WTC11 (cell line): ENCODE measurements around the gene DARS1. TPM values are rescaled to one million over a fixed set of nuclear protein-coding genes. Genes with fewer than 3 reads are reported as not detected.

Experiments
- ATF1 ChIP-seq: sonication (generic); formaldehyde crosslinking; IDR thresholded peaks from 2 replicates; pipeline ENCODE4 v1.8.1; 2023; ENCODE audit warnings: mild to moderate bottlenecking, moderate library complexity, missing genetic modification reagents
- ATF6 ChIP-seq: sonication (generic); formaldehyde crosslinking; IDR thresholded peaks from 2 replicates; pipeline ENCODE4 v1.8.1; 2023; ENCODE audit warnings: mild to moderate bottlenecking, missing genetic modification reagents
- CREB1 ChIP-seq: sonication (generic); formaldehyde crosslinking; IDR thresholded peaks from 2 replicates; pipeline ENCODE4 v1.8.0; 2023; ENCODE audit warnings: mild to moderate bottlenecking, missing genetic modification reagents
- CREM ChIP-seq: sonication (generic); formaldehyde crosslinking; IDR thresholded peaks from 2 replicates; pipeline ENCODE4 v1.8.1; 2022; ENCODE audit warnings: mild to moderate bottlenecking, missing genetic modification reagents, moderate library complexity
- ELF4 ChIP-seq: sonication (generic); formaldehyde crosslinking; IDR thresholded peaks from 2 replicates; pipeline ENCODE4 v1.8.1; 2022; ENCODE audit warnings: low read depth, mild to moderate bottlenecking, moderate library complexity, missing genetic modification reagents
- GRHL2 ChIP-seq: fragments of 250-450 bp; sonication (Bioruptor Pico); IDR thresholded peaks from 2 replicates; pipeline ENCODE4 v1.8.0; 2022; ENCODE audit warnings: mild to moderate bottlenecking, moderate library complexity; ENCODE audit not compliant: insufficient replicate concordance, severe bottlenecking
- GTF2I ChIP-seq: fragments of 250-450 bp; sonication (Bioruptor Pico); conservative IDR thresholded peaks from 2 replicates; pipeline ENCODE4 v1.4.0; 2021; ENCODE audit warnings: mild to moderate bottlenecking
- HMGA2 ChIP-seq: fragments of 250-450 bp; sonication (Bioruptor Pico); IDR thresholded peaks from 2 replicates; pipeline ENCODE4 v1.4.0; 2021; ENCODE audit warnings: mild to moderate bottlenecking, moderate library complexity
- KAT7 ChIP-seq: sonication (generic); formaldehyde crosslinking; IDR thresholded peaks from 2 replicates; pipeline ENCODE4 v1.8.1; 2023; ENCODE audit warnings: missing genetic modification reagents, mild to moderate bottlenecking, borderline replicate concordance
- MXD4 ChIP-seq: fragments of 250-450 bp; sonication (Bioruptor Pico); IDR thresholded peaks from 2 replicates; pipeline ENCODE4 v1.8.0; 2021; ENCODE audit warnings: mild to moderate bottlenecking, moderate library complexity, borderline replicate concordance
- MYBL2 ChIP-seq: sonication (generic); formaldehyde crosslinking; IDR thresholded peaks from 2 replicates; pipeline ENCODE4 v1.8.1; 2023; ENCODE audit warnings: mild to moderate bottlenecking, moderate library complexity, missing genetic modification reagents
- NFATC4 ChIP-seq: fragments of 250-450 bp; sonication (Bioruptor Pico); IDR thresholded peaks from 2 replicates; pipeline ENCODE4 v1.9.0; 2021; ENCODE audit warnings: mild to moderate bottlenecking
- NFE2L1 ChIP-seq: sonication (generic); formaldehyde crosslinking; IDR thresholded peaks from 2 replicates; pipeline ENCODE4 v1.8.1; 2023; ENCODE audit warnings: missing genetic modification reagents
- NR2C2 ChIP-seq: sonication (generic); formaldehyde crosslinking; IDR thresholded peaks from 2 replicates; pipeline ENCODE4 v1.8.0; 2022; ENCODE audit warnings: mild to moderate bottlenecking, missing genetic modification reagents
- PRRX2 ChIP-seq: fragments of 250-450 bp; sonication (Bioruptor Pico); IDR thresholded peaks from 2 replicates; pipeline ENCODE4 v1.8.0; 2021; ENCODE audit warnings: mild to moderate bottlenecking
- SOX15 ChIP-seq: fragments of 250-450 bp; sonication (Bioruptor Pico); IDR thresholded peaks from 2 replicates; pipeline ENCODE4 v1.9.0; 2021; ENCODE audit warnings: mild to moderate bottlenecking
- TEAD1 ChIP-seq: sonication (generic); formaldehyde crosslinking; IDR thresholded peaks from 2 replicates; pipeline ENCODE4 v1.8.0; 2022; ENCODE audit warnings: mild to moderate bottlenecking, missing genetic modification reagents
- TEAD4 ChIP-seq: sonication (generic); formaldehyde crosslinking; IDR thresholded peaks from 2 replicates; pipeline ENCODE4 v1.8.0; 2022; ENCODE audit warnings: mild to moderate bottlenecking, missing genetic modification reagents
- TP53 ChIP-seq: sonication (generic); formaldehyde crosslinking; IDR thresholded peaks from 2 replicates; pipeline ENCODE4 v1.8.1; 2023; ENCODE audit warnings: mild to moderate bottlenecking, missing genetic modification reagents
- USF2 ChIP-seq: sonication (generic); formaldehyde crosslinking; IDR thresholded peaks from 2 replicates; pipeline ENCODE4 v1.8.1; 2023; ENCODE audit warnings: mild to moderate bottlenecking, missing genetic modification reagents, moderate library complexity
- ZBTB43 ChIP-seq: sonication (generic); formaldehyde crosslinking; IDR thresholded peaks from 2 replicates; pipeline ENCODE4 v1.8.1; 2023; ENCODE audit warnings: mild to moderate bottlenecking, missing genetic modification reagents
- ZMAT4 ChIP-seq: fragments of 250-450 bp; sonication (Bioruptor Pico); IDR thresholded peaks from 2 replicates; pipeline ENCODE4 v1.9.0; 2021; ENCODE audit warnings: mild to moderate bottlenecking
- ZNF121 ChIP-seq: sonication (generic); formaldehyde crosslinking; IDR thresholded peaks from 2 replicates; pipeline ENCODE4 v1.8.0; 2023; ENCODE audit warnings: missing genetic modification reagents
- ZNF219 ChIP-seq: sonication (generic); formaldehyde crosslinking; IDR thresholded peaks from 2 replicates; pipeline ENCODE4 v1.8.0; 2023; ENCODE audit warnings: missing genetic modification reagents, mild to moderate bottlenecking, borderline replicate concordance
- ZNF232 ChIP-seq: sonication (generic); formaldehyde crosslinking; IDR thresholded peaks from 2 replicates; pipeline ENCODE4 v1.8.0; 2022; ENCODE audit warnings: mild to moderate bottlenecking, missing genetic modification reagents
- ZNF281 ChIP-seq: sonication (generic); formaldehyde crosslinking; IDR thresholded peaks from 2 replicates; pipeline ENCODE4 v1.8.0; 2023; ENCODE audit warnings: mild to moderate bottlenecking, missing genetic modification reagents
- ZNF317 ChIP-seq: sonication (generic); formaldehyde crosslinking; IDR thresholded peaks from 2 replicates; pipeline ENCODE4 v1.8.1; 2023; ENCODE audit warnings: low read depth, mild to moderate bottlenecking, moderate library complexity, missing genetic modification reagents, borderline replicate concordance
- ZNF425 ChIP-seq: fragments of 250-450 bp; sonication (Bioruptor Pico); conservative IDR thresholded peaks from 2 replicates; pipeline ENCODE4 v1.9.0; 2021; ENCODE audit warnings: mild to moderate bottlenecking
- ZNF512 ChIP-seq: sonication (generic); formaldehyde crosslinking; IDR thresholded peaks from 2 replicates; pipeline ENCODE4 v1.8.1; 2022; ENCODE audit warnings: missing genetic modification reagents, borderline replicate concordance
- total RNA-seq: library from RNA; stranded (reverse); gene quantifications from 3 replicates; pipeline ENCODE4 v1.2.3, GENCODE V29; 2021

DARS1 gene
- total RNA-seq, 1 experiment from 2014 or later: 80.9 TPM

GRCh38 chr2:135985018-135985825, at the start of gene DARS1 (continued):
- no peak for TF ChIP-seq ZNF512
- TF ChIP-seq ZBTB43 (CRISPR knock-in tag): 0 out of 2 replicates have a peak, but pooled peaks have one; percentile 24
- TF ChIP-seq MYBL2 (CRISPR knock-in tag): peak; percentile 59; the same call in 1 of the 2 replicates
- no peak for TF ChIP-seq ZMAT4 (CRISPR knock-in tag)
- TF ChIP-seq GTF2I (CRISPR knock-in tag): no peak
- TF ChIP-seq CREB1 (CRISPR knock-in tag): peak; percentile 61; the same call in 1 of the 2 replicates
- TF ChIP-seq ZNF425 (CRISPR knock-in tag): no peak
- no peak for TF ChIP-seq GRHL2 (CRISPR knock-in tag)
- no peak for TF ChIP-seq ATF6
- no peak for TF ChIP-seq HMGA2 (CRISPR knock-in tag)
- peak; percentile 54 for TF ChIP-seq CREM (CRISPR knock-in tag)
- peak; percentile 58; the same call in 1 of the 2 replicates for TF ChIP-seq ZNF281 (CRISPR knock-in tag)
- peak; percentile 77; the same call in 1 of the 2 replicates for TF ChIP-seq ZNF219 (CRISPR knock-in tag)
- no peak for TF ChIP-seq MXD4 (CRISPR knock-in tag)
- TF ChIP-seq ZNF317 (CRISPR knock-in tag): no peak
- TF ChIP-seq TP53 (CRISPR knock-in tag): peak; percentile 58; the same call in 1 of the 2 replicates
- peak; percentile 97; the same call in 1 of the 2 replicates for TF ChIP-seq KAT7 (CRISPR knock-in tag)
- TF ChIP-seq PRRX2 (CRISPR knock-in tag): no peak; the same call in 1 of the 2 replicates
- no peak for TF ChIP-seq NFATC4
- 0 out of 2 replicates have a peak, but pooled peaks have one; percentile 18 for TF ChIP-seq ZNF121 (CRISPR knock-in tag)
- peak; percentile 69; the same call in 1 of the 2 replicates for TF ChIP-seq TEAD1 (CRISPR knock-in tag)
- TF ChIP-seq ELF4 (CRISPR knock-in tag): 0 out of 2 replicates have a peak, but pooled peaks have one; percentile 49
- TF ChIP-seq USF2 (CRISPR knock-in tag): no peak
- peak; percentile 71 for TF ChIP-seq ZNF232 (CRISPR knock-in tag)
- TF ChIP-seq NR2C2: no peak
- 0 out of 2 replicates have a peak, but pooled peaks have one; percentile 58 for TF ChIP-seq TEAD4
- TF ChIP-seq SOX15 (CRISPR knock-in tag): no peak
- TF ChIP-seq NFE2L1 (CRISPR knock-in tag): peak; percentile 43; the same call in 1 of the 2 replicates
- TF ChIP-seq ATF1 (CRISPR knock-in tag): no peak
